NCI-H1417 (cell line): ENCODE data around the gene CACNA2D1.
A peak's percentile ranks its signal among the peaks of the same experiment; 100 is the strongest.
"Not testable (repeated sequence)": the region's sequence is repeated elsewhere in the genome, so short reads cannot be mapped to it uniquely, and the experiment has no call there.

Source experiments
- DNase-seq, 3 experiments: peaks; one replicate each; lab custom pipeline; 2025; lab: John Stamatoyannopoulos, UW

Gene CACNA2D1

GRCh38 chr7:82172017-82172416 lies 271.6 kb downstream of the CACNA2D1 start:
- DNase-seq, result no peak

- peak in 2 of 3 experiments; percentile 54 to 89 for DNase-seq
Observed at GRCh38 chr7:82167558-82168314, 275.8 kb downstream of the CACNA2D1 start.

- peak; percentile 27 to 100 (median 87) for DNase-seq
Observed at GRCh38 chr7:82166260-82167015, 277.1 kb downstream of the CACNA2D1 start.

- DNase-seq, result peak in 2 of 3 experiments; percentile 49 to 79
Observed at GRCh38 chr7:82164813-82165212, 278.8 kb downstream of the CACNA2D1 start.

- no peak for DNase-seq
Observed at GRCh38 chr7:82164410-82164809, 279.2 kb downstream of the CACNA2D1 start.

- DNase-seq, result peak in 2 of 3 experiments; percentile 19 to 49
Observed at GRCh38 chr7:82163586-82163985, 280.0 kb downstream of the CACNA2D1 start.

GRCh38 chr7:82162289-82162688 lies 281.3 kb downstream of the CACNA2D1 start:
- DNase-seq, result no peak

- peak in 1 of 3 experiments; percentile 72 for DNase-seq
Observed at GRCh38 chr7:82158327-82158726, 285.2 kb downstream of the CACNA2D1 start.

GRCh38 chr7:82156893-82157292 lies 286.7 kb downstream of the CACNA2D1 start:
- DNase-seq, result peak in 2 of 3 experiments; percentile 22 to 69

- peak; percentile 38 to 98 (median 86) for DNase-seq
Observed at GRCh38 chr7:82156168-82156567, 287.4 kb downstream of the CACNA2D1 start.

- no peak for DNase-seq
Observed at GRCh38 chr7:82154728-82155127, 288.8 kb downstream of the CACNA2D1 start.

- DNase-seq, result no peak
Observed at GRCh38 chr7:82153776-82154175, 289.8 kb downstream of the CACNA2D1 start.

- DNase-seq, result no peak
Observed at GRCh38 chr7:82152858-82153257, 290.7 kb downstream of the CACNA2D1 start.

- DNase-seq, result no peak
Observed at GRCh38 chr7:82146491-82146890, 297.1 kb downstream of the CACNA2D1 start.

- no peak for DNase-seq
Observed at GRCh38 chr7:82142263-82142864, 301.2 kb downstream of the CACNA2D1 start.

GRCh38 chr7:82141427-82141826 lies 302.1 kb downstream of the CACNA2D1 start:
- DNase-seq, result no peak

GRCh38 chr7:82140608-82141007 lies 303.0 kb downstream of the CACNA2D1 start:
- not testable (repeated sequence) for DNase-seq

- DNase-seq, result no peak
Observed at GRCh38 chr7:82131215-82131614, 312.4 kb downstream of the CACNA2D1 start.

GRCh38 chr7:82129091-82129490 lies 314.5 kb downstream of the CACNA2D1 start:
- no peak for DNase-seq

- no peak for DNase-seq
Observed at GRCh38 chr7:82128546-82128945, 315.0 kb downstream of the CACNA2D1 start.

GRCh38 chr7:82126576-82126975 lies 317.0 kb downstream of the CACNA2D1 start:
- no peak for DNase-seq

GRCh38 chr7:82124445-82124844 lies 319.1 kb downstream of the CACNA2D1 start:
- no peak for DNase-seq

GRCh38 chr7:82122275-82122674 lies 321.3 kb downstream of the CACNA2D1 start:
- DNase-seq, result no peak
